Measurements from ENCODE around the gene COPE. TPM values are rescaled to one million over a fixed set of nuclear protein-coding genes. Genes with fewer than 3 reads are reported as not detected.

COPE gene
- total RNA-seq, 4 donors from 2014 or later: 170 to 245 (median 224) TPM

DNA sequence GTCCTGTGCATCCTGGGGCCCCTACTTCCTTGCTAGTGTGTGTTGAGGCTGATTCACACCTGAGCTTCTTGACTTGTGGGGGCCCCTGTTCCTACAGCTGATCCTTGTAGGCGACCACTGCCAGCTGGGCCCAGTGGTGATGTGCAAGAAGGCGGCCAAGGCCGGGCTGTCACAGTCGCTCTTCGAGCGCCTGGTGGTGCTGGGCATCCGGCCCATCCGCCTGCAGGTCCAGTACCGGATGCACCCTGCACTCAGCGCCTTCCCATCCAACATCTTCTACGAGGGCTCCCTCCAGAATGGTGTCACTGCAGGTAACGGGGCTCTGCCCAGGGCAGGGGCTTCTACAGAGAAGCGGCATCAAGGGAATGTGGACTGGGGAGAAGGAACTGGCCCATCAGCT, 62.0 kb downstream of the COPE start:
- no peak for DNase-seq
- TF ChIP-seq, protein P1, sequence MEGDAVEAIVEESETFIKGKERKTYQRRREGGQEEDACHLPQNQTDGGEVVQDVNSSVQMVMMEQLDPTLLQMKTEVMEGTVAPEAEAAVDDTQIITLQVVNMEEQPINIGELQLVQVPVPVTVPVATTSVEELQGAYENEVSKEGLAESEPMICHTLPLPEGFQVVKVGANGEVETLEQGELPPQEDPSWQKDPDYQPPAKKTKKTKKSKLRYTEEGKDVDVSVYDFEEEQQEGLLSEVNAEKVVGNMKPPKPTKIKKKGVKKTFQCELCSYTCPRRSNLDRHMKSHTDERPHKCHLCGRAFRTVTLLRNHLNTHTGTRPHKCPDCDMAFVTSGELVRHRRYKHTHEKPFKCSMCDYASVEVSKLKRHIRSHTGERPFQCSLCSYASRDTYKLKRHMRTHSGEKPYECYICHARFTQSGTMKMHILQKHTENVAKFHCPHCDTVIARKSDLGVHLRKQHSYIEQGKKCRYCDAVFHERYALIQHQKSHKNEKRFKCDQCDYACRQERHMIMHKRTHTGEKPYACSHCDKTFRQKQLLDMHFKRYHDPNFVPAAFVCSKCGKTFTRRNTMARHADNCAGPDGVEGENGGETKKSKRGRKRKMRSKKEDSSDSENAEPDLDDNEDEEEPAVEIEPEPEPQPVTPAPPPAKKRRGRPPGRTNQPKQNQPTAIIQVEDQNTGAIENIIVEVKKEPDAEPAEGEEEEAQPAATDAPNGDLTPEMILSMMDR (IDR thresholded peaks at IDR 0.05): no peak
- no peak for TF ChIP-seq POLR2A (IDR thresholded peaks at IDR 0.05)
- Histone ChIP-seq H3K9me3 (no peaks in the 10 kb centered on the region), H3K4me1 (peaks cover 0 to 11% (median 0%) of the 10 kb centered on the region in 3 donors), H3K27me3 (no peaks in the 10 kb centered on the region), H3K4me3 (no peak overlapping the region), H3K27ac (no peak overlapping the region), H3K36me3 (peaks cover 77 to 100% (median 93%) of the 10 kb centered on the region in 3 donors)
- 90% methylated on average over 6 of the region's 13 CpGs; no CpG with 5 or more reads in 1 of the 2 donors for WGBS, 2 donors
- intact Hi-C loops (cut with DNase I): no loop called here

DNA sequence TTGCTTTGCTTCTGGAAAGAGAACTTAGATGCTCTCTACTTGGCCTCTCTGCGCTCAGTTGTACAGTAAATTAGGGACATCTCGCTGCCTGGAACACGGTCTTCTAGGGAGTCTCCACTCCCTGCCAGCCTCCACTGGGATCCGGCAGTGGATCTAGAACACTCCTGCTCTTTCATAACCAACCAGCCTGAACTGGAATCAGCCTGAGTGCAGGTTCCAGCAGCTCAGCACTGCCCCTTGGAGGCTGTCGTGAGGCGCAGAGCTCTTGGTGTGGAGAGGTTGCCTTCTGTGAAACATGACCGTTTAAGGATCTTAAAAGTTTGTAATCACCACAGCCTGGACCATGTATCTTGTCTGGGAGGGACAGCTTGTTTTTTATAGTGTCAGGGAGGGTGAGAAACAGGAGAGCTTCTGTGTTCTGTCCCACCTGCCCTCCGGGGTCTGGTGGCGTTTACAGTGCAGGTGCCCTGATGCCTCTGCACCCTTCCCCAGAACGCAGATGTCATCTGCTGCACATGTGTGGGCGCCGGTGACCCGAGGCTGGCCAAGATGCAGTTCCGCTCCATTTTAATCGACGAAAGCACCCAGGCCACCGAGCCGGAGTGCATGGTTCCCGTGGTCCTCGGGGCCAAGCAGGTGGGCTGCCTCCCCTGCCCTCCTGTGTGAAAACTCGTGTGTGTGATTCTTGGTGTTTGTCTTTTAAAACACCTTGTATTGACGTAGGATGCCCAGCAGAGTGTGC, 62.6 kb downstream of the COPE start:
- intact Hi-C loops (cut with DNase I): no loop called here
- TF ChIP-seq, protein P1 (IDR thresholded peaks at IDR 0.05): peak in 2 of 6 experiments; percentile 17 to 36
- TF ChIP-seq POLR2A (IDR thresholded peaks at IDR 0.05): no peak
- no peaks in the 10 kb centered on the region for H3K9me3 ChIP-seq
- peaks cover 77 to 100% (median 93%) of the 10 kb centered on the region in 3 donors for H3K36me3 ChIP-seq
- H3K4me3 ChIP-seq: no peak overlapping the region
- H3K27ac ChIP-seq: no peak overlapping the region
- no peaks in the 10 kb centered on the region for H3K27me3 ChIP-seq
- peaks cover 0 to 11% (median 0%) of the 10 kb centered on the region in 3 donors for H3K4me1 ChIP-seq
- no peak for DNase-seq
- WGBS, 2 donors: 78 to 88% methylated on average over 10 to 13 of the region's 22 CpGs

DNA sequence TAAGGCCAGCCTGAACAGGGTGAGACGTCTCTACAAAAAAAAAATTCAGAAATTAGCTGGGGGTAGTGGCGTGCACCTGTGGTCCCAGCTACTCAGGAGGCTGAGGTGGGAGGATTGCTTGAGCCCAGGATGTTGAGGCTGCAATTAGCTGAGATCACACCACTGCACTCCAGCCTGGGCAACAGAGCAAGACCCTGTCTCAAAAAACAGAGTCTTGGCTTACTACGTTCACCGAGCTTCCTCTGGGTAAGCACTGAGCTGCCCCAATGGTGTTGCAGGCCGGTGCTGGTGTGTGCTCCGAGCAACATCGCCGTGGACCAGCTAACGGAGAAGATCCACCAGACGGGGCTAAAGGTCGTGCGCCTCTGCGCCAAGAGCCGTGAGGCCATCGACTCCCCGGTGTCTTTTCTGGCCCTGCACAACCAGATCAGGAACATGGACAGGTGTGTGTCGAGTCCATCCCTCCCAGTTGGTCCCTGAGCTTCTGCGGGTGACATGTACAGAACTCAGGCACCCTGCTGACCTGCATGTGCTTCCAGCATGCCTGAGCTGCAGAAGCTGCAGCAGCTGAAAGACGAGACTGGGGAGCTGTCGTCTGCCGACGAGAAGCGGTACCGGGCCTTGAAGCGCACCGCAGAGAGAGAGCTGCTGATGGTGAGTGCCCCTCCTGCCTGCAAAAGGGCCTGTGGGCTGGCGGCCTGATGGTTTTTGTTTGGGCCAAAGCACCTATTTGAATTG, 63.4 kb downstream of the COPE start:
- intact Hi-C loops (cut with DNase I): no loop called here
- DNase-seq: no peak
- WGBS, 2 donors: 91 to 96% methylated on average over 8 to 14 of the region's 27 CpGs

DNA sequence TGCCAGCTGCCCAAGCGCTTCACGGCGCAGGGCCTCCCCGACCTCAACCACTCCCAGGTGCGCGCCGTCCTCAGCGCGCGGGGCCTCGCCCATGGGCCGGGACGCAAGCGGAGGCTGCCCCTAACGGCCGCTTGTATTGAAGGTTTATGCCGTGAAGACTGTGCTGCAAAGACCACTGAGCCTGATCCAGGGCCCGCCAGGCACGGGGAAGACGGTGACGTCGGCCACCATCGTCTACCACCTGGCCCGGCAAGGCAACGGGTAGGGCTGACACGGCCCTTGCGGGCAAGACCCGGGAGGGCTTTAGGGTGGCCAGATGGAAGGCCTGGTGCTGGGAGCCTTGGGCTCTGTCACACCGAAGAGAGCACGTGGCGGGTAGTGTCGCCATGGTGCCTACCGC, 64.2 kb downstream of the COPE start:
- no peak overlapping the region for H3K27ac ChIP-seq
- no peak overlapping the region for H3K4me3 ChIP-seq
- H3K9me3 ChIP-seq: no peaks in the 10 kb centered on the region
- WGBS, 2 donors: 93 to 100% methylated on average over 1 to 6 of the region's 33 CpGs
- no peaks in the 10 kb centered on the region for H3K27me3 ChIP-seq
- TF ChIP-seq POLR2A (IDR thresholded peaks at IDR 0.05): no peak
- TF ChIP-seq, protein P1 (IDR thresholded peaks at IDR 0.05): no peak
- H3K4me1 ChIP-seq: peaks cover 8 to 16% (median 11%) of the 10 kb centered on the region in 3 donors
- DNase-seq: no peak
- intact Hi-C loops (cut with DNase I): no loop called here
- H3K36me3 ChIP-seq: peaks cover 63 to 100% (median 84%) of the 10 kb centered on the region in 3 donors

More for the DNA sequence above, 63.4 kb downstream of the COPE start:
- H3K4me1 ChIP-seq: peaks cover 0 to 16% (median 3%) of the 10 kb centered on the region in 3 donors
- H3K27ac ChIP-seq: no peak overlapping the region
- peaks cover 71 to 100% (median 89%) of the 10 kb centered on the region in 3 donors for H3K36me3 ChIP-seq
- TF ChIP-seq, protein P1 (IDR thresholded peaks at IDR 0.05): no peak
- no peak for TF ChIP-seq POLR2A (IDR thresholded peaks at IDR 0.05)
- H3K4me3 ChIP-seq: no peak overlapping the region
- no peaks in the 10 kb centered on the region for H3K9me3 ChIP-seq
- H3K27me3 ChIP-seq: no peaks in the 10 kb centered on the region
